HepG2 (cell line): ENCODE results near the gene MUC6.
A peak's percentile ranks its signal among the peaks of the same experiment; 100 is the strongest.

Experiments
- BRCA1 ChIP-seq: sonication (generic); formaldehyde crosslinking; IDR thresholded peaks from 2 replicates; pipeline ENCODE4 v1.4.0; 2020; ENCODE audit warnings: missing genetic modification reagents
- CEBPB ChIP-seq: IDR thresholded peaks from 2 replicates; pipeline ENCODE4 v1.6.1; 2011; ENCODE audit warnings: low read depth, low read length, improper control_type of control experiment, borderline replicate concordance
- CHD4 ChIP-seq: fragments of 200-600 bp; sonication (generic); IDR thresholded peaks from 2 replicates; pipeline ENCODE4 v1.7.0; 2017; ENCODE audit warnings: mild to moderate bottlenecking, low read length, borderline replicate concordance
- REST ChIP-seq, 2 experiments: IDR thresholded peaks; 2 replicates each; pipeline ENCODE4 v1.6.1; 2011 to 2012; ENCODE audit warnings: low read length in 2 of 2, borderline replicate concordance in 1 of 2, low read depth in 1 of 2, mild to moderate bottlenecking in 1 of 2, moderate library complexity in 1 of 2
- SNRNP70 ChIP-seq: fragments of 200-400 bp; formaldehyde crosslinking; IDR thresholded peaks from 2 replicates; pipeline ENCODE4 v1.6.1; 2017; ENCODE audit warnings: mild to moderate bottlenecking, low read depth, low read length, moderate library complexity
- ZBTB7A ChIP-seq: sonication (generic); formaldehyde crosslinking; IDR thresholded peaks from 2 replicates; pipeline ENCODE4 v1.8.0; 2022; ENCODE audit warnings: mild to moderate bottlenecking, missing genetic modification reagents
- ZFYVE20 ChIP-seq: sonication (generic); formaldehyde crosslinking; IDR thresholded peaks from 2 replicates; pipeline ENCODE4 v1.8.0; 2023; ENCODE audit warnings: low read depth, mild to moderate bottlenecking, moderate library complexity, missing genetic modification reagents, borderline replicate concordance
- ZNF83 ChIP-seq: sonication (generic); formaldehyde crosslinking; IDR thresholded peaks from 2 replicates; pipeline ENCODE4 v1.4.0; 2020; ENCODE audit warnings: missing genetic modification reagents, mild to moderate bottlenecking, borderline replicate concordance

- no peak for TF ChIP-seq ZNF83
- peak in 1 of 2 experiments; percentile 48; a peak in 1 of 4 replicates for TF ChIP-seq REST (IDR thresholded peaks at IDR 0.05; ENCODE audit: borderline replicate concordance in 1 of 2, low read depth in 1 of 2, low read length in 2 of 2)
- no peak for TF ChIP-seq ZFYVE20 (CRISPR knock-in tag)
- TF ChIP-seq CHD4: no peak
- TF ChIP-seq CEBPB: no peak
- TF ChIP-seq BRCA1 (CRISPR knock-in tag): no peak
- TF ChIP-seq SNRNP70: no peak
- no peak for TF ChIP-seq ZBTB7A (CRISPR knock-in tag)
These were observed 31.4 kb upstream of the MUC6 start for GRCh38 chr11:1067812-1068496.
